ENCODE results near the gene MYO15B. TPM values are rescaled to one million over a fixed set of nuclear protein-coding genes. Genes with fewer than 3 reads are reported as not detected.

Gene MYO15B
- total RNA-seq, 1 experiment from 2014 or later: 7.1 TPM

DNA sequence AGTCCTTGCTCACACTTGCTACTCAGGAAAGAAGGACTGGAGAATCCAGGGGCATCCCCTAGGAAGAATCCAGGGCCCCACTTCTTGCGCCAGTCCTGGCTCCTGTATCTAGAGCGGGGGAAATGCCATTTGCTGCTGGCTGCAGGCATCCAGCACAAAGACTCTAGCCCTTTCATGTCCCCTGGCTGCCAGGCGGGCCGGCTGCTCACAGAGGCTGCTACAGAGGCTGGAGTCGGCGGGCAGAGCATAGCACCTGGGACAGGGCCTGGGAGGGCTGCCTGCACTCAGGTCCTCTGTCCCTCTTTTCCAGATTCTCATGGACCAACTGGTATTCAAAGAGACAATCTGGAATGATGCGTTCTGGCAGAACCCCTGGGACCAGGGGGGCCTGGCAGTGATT lies 59.5 kb downstream of the MYO15B start:
- peak overlapping the region; percentile 94 for H3K27ac ChIP-seq (ENCODE audit: low read length)
- TF ChIP-seq, protein P1, sequence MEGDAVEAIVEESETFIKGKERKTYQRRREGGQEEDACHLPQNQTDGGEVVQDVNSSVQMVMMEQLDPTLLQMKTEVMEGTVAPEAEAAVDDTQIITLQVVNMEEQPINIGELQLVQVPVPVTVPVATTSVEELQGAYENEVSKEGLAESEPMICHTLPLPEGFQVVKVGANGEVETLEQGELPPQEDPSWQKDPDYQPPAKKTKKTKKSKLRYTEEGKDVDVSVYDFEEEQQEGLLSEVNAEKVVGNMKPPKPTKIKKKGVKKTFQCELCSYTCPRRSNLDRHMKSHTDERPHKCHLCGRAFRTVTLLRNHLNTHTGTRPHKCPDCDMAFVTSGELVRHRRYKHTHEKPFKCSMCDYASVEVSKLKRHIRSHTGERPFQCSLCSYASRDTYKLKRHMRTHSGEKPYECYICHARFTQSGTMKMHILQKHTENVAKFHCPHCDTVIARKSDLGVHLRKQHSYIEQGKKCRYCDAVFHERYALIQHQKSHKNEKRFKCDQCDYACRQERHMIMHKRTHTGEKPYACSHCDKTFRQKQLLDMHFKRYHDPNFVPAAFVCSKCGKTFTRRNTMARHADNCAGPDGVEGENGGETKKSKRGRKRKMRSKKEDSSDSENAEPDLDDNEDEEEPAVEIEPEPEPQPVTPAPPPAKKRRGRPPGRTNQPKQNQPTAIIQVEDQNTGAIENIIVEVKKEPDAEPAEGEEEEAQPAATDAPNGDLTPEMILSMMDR (conservative IDR thresholded peaks at IDR 0.05; ENCODE audit: low read depth, low read length): no peak
- TF ChIP-seq EZH2 (IDR thresholded peaks at IDR 0.05; ENCODE audit: low read length, unreplicated experiment) (no peak), EZH2phosphoT487 (IDR thresholded peaks at IDR 0.05; ENCODE audit: borderline replicate concordance, low read length) (no peak)
- H3K9me3 ChIP-seq (ENCODE audit: low read length): no peaks in the 10 kb centered on the region
- no peaks in the 10 kb centered on the region for H3K27me3 ChIP-seq (ENCODE audit: low read length)
- H3K9ac ChIP-seq (ENCODE audit: low read length): peak overlapping the region; percentile 86
- H3K79me2 ChIP-seq (ENCODE audit: low read length): no peaks in the 10 kb centered on the region
- H3K36me3 ChIP-seq (ENCODE audit: low read depth, low read length): 0 out of 2 replicates have a peak, but pooled peaks cover 10% of the 10 kb centered on the region
- ATAC-seq (no peak), DNase-seq (no peak)
- no peak overlapping the region for H2AFZ ChIP-seq (ENCODE audit: low read length)
- no peaks in the 10 kb centered on the region for H4K20me1 ChIP-seq (ENCODE audit: low read length)
- H3F3A ChIP-seq (ENCODE audit: low read length, unreplicated experiment): no peaks in the 10 kb centered on the region
- CTCF ChIA-PET: interaction anchor here (0.7 to 3.0 kb wide), 2 partner anchors 12 to 14 kb away, joined by 3 to 58 read pairs; partner anchors contain the start of gene SMIM5
- no peaks in the 10 kb centered on the region for H3K9me2 ChIP-seq (replicated peaks; ENCODE audit: low read length)
- peaks cover 43% of the 10 kb centered on the region for H3K4me1 ChIP-seq (ENCODE audit: insufficient read depth, low read length)
- H3K4me2 ChIP-seq (ENCODE audit: low read length): no peak overlapping the region
- BruUV-seq (replicated peaks): no TSS peak
- POLR2A ChIA-PET (ENCODE audit: unreplicated experiment): no interaction called here
- intact Hi-C loops (cut with micrococcal nuclease): no loop called here
- H3K4me3 ChIP-seq (ENCODE audit: low read length): no peak overlapping the region

- Histone ChIP-seq H3F3A (ENCODE audit: low read length, unreplicated experiment) (no peaks in the 10 kb centered on the region), H3K27ac (ENCODE audit: low read length) (peak overlapping the region; percentile 94), H3K9ac (ENCODE audit: low read length) (no peak overlapping the region), H3K36me3 (ENCODE audit: low read depth, low read length) (peaks cover 14% of the 10 kb centered on the region; the same call in 1 of the 2 replicates), H3K27me3 (ENCODE audit: low read length) (no peaks in the 10 kb centered on the region), H3K9me3 (ENCODE audit: low read length) (no peaks in the 10 kb centered on the region), H3K4me2 (ENCODE audit: low read length) (no peak overlapping the region), H2AFZ (ENCODE audit: low read length) (no peak overlapping the region), H3K79me2 (ENCODE audit: low read length) (no peaks in the 10 kb centered on the region), H3K4me3 (ENCODE audit: low read length) (no peak overlapping the region), H3K9me2 (replicated peaks; ENCODE audit: low read length) (no peaks in the 10 kb centered on the region), H4K20me1 (ENCODE audit: low read length) (no peaks in the 10 kb centered on the region), H3K4me1 (ENCODE audit: insufficient read depth, low read length) (peaks cover 34% of the 10 kb centered on the region)
- no TSS peak for BruUV-seq (replicated peaks)
- ATAC-seq (no peak), DNase-seq (no peak)
- TF ChIP-seq, protein P1 (conservative IDR thresholded peaks at IDR 0.05; ENCODE audit: low read depth, low read length): no peak
- no peak for TF ChIP-seq EZH2phosphoT487 (IDR thresholded peaks at IDR 0.05; ENCODE audit: borderline replicate concordance, low read length)
- TF ChIP-seq EZH2 (IDR thresholded peaks at IDR 0.05; ENCODE audit: low read length, unreplicated experiment): no peak
- CTCF ChIA-PET: no interaction called here
- POLR2A ChIA-PET (ENCODE audit: unreplicated experiment): no interaction called here
- intact Hi-C loops (cut with micrococcal nuclease): no loop called here
Measured at GRCh38 chr17:75647921-75648320, 60.3 kb downstream of the MYO15B start.

- no peak overlapping the region for H3K9ac ChIP-seq (ENCODE audit: low read length)
- intact Hi-C loops (cut with micrococcal nuclease): no loop called here
- POLR2A ChIA-PET (ENCODE audit: unreplicated experiment): no interaction called here
- H3K9me3 ChIP-seq (ENCODE audit: low read length): no peaks in the 10 kb centered on the region
- no peaks in the 10 kb centered on the region for H3K79me2 ChIP-seq (ENCODE audit: low read length)
- H3K4me1 ChIP-seq (ENCODE audit: insufficient read depth, low read length): peaks cover 27% of the 10 kb centered on the region
- H3K4me2 ChIP-seq (ENCODE audit: low read length): no peak overlapping the region
- ATAC-seq (no peak), DNase-seq (no peak)
- no TSS peak for BruUV-seq (replicated peaks)
- H3K4me3 ChIP-seq (ENCODE audit: low read length): no peak overlapping the region
- no peaks in the 10 kb centered on the region for H3F3A ChIP-seq (ENCODE audit: low read length, unreplicated experiment)
- H2AFZ ChIP-seq (ENCODE audit: low read length): no peak overlapping the region
- peaks cover 14% of the 10 kb centered on the region; the same call in 1 of the 2 replicates for H3K36me3 ChIP-seq (ENCODE audit: low read depth, low read length)
- CTCF ChIA-PET: interaction anchor here (1.9 kb wide), 1 partner anchor 16 kb away, joined by 10 read pairs; the partner anchor contains the start of gene SMIM5
- no peaks in the 10 kb centered on the region for H3K9me2 ChIP-seq (replicated peaks; ENCODE audit: low read length)
- no peaks in the 10 kb centered on the region for H4K20me1 ChIP-seq (ENCODE audit: low read length)
- TF ChIP-seq EZH2phosphoT487 (IDR thresholded peaks at IDR 0.05; ENCODE audit: borderline replicate concordance, low read length) (no peak), EZH2 (IDR thresholded peaks at IDR 0.05; ENCODE audit: low read length, unreplicated experiment) (no peak)
- TF ChIP-seq, protein P1 (conservative IDR thresholded peaks at IDR 0.05; ENCODE audit: low read depth, low read length): no peak
- no peak overlapping the region for H3K27ac ChIP-seq (ENCODE audit: low read length)
- no peaks in the 10 kb centered on the region for H3K27me3 ChIP-seq (ENCODE audit: low read length)
Measured at GRCh38 chr17:75649687-75650086, 62.1 kb downstream of the MYO15B start.

All from PC-3 (cell line).